Ishikawa (cell line): ENCODE results near the gene MYLK4.

Experiments
- CEBPB ChIP-seq: IDR thresholded peaks from 2 replicates; pipeline ENCODE4 v1.6.1; 2012
- CREB1 ChIP-seq: IDR thresholded peaks from 2 replicates; pipeline ENCODE4 v1.6.1; 2012; ENCODE audit warnings: low read depth
- EGR1 ChIP-seq: IDR thresholded peaks from 2 replicates; pipeline ENCODE4 v1.6.1; 2012
- EP300 ChIP-seq: IDR thresholded peaks from 2 replicates; pipeline ENCODE4 v1.6.1; 2012; ENCODE audit warnings: borderline replicate concordance
- FOXM1 ChIP-seq: IDR thresholded peaks from 2 replicates; pipeline ENCODE4 v1.6.1; 2012; ENCODE audit warnings: low read depth, borderline replicate concordance
- MAX ChIP-seq: IDR thresholded peaks from 2 replicates; pipeline ENCODE4 v1.6.1; 2012
- NFIC ChIP-seq: IDR thresholded peaks from 2 replicates; pipeline ENCODE4 v1.6.1; 2012
- RAD21 ChIP-seq: IDR thresholded peaks from 2 replicates; pipeline ENCODE4 v1.6.1; 2012; ENCODE audit warnings: low read depth
- TAF1 ChIP-seq: IDR thresholded peaks from 2 replicates; pipeline ENCODE4 v1.6.1; 2012; ENCODE audit warnings: low read depth, mild to moderate bottlenecking
- TCF12 ChIP-seq: IDR thresholded peaks from 2 replicates; pipeline ENCODE4 v1.6.1; 2012; ENCODE audit warnings: low read depth
- TEAD4 ChIP-seq: IDR thresholded peaks from 2 replicates; pipeline ENCODE4 v1.6.1; 2012
- USF1 ChIP-seq: IDR thresholded peaks from 2 replicates; pipeline ENCODE4 v1.6.1; 2012
- YY1 ChIP-seq: IDR thresholded peaks from 2 replicates; pipeline ENCODE4 v1.6.1; 2012; ENCODE audit warnings: low read depth
- ZBTB7A ChIP-seq: IDR thresholded peaks from 2 replicates; pipeline ENCODE4 v1.6.1; 2012; ENCODE audit warnings: low read depth
- TF ChIP-seq, protein P1 (sequence below): IDR thresholded peaks from 2 replicates; pipeline ENCODE4 v1.6.1; 2012; ENCODE audit warnings: low read depth, mild to moderate bottlenecking

The MYLK4 gene

GRCh38 chr6:2639896-2640295 is 110.8 kb downstream of the MYLK4 start:
- no peak for TF ChIP-seq CEBPB
- no peak for TF ChIP-seq ZBTB7A
- TF ChIP-seq NFIC, result no peak
- TF ChIP-seq EGR1, result no peak
- TF ChIP-seq USF1, result no peak
- TF ChIP-seq FOXM1, result no peak

DNA sequence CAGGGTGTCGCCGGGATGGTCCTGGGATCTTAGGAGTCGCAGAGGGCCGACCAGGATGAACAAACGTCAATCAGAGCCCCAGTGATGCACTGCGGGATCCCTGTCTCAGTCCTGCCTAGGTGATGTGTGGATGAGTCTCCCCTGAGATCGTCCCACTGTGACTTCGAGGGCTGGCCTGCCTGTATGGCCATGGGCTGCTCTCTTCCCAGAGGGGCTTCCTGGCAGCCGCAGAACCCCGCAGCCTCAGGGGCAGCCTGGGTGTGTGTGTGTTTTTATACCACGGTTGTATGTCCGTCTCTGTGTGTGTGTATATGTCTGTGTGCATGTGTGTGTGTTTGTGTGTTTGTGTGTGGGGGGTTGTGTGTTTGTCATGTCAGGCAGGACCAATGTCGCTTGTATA is 111.6 kb downstream of the MYLK4 start:
- no peak for TF ChIP-seq RAD21
- no peak for TF ChIP-seq CREB1

GRCh38 chr6:2636672-2637071 is 114.0 kb downstream of the MYLK4 start:
- TF ChIP-seq TCF12 (no peak), CREB1 (no peak), ZBTB7A (no peak), EGR1 (no peak), FOXM1 (no peak), TEAD4 (no peak), CEBPB (no peak), NFIC (no peak), RAD21 (no peak), USF1 (no peak), TAF1 (no peak), YY1 (no peak), EP300 (no peak), MAX (no peak)
- TF ChIP-seq, protein P1, sequence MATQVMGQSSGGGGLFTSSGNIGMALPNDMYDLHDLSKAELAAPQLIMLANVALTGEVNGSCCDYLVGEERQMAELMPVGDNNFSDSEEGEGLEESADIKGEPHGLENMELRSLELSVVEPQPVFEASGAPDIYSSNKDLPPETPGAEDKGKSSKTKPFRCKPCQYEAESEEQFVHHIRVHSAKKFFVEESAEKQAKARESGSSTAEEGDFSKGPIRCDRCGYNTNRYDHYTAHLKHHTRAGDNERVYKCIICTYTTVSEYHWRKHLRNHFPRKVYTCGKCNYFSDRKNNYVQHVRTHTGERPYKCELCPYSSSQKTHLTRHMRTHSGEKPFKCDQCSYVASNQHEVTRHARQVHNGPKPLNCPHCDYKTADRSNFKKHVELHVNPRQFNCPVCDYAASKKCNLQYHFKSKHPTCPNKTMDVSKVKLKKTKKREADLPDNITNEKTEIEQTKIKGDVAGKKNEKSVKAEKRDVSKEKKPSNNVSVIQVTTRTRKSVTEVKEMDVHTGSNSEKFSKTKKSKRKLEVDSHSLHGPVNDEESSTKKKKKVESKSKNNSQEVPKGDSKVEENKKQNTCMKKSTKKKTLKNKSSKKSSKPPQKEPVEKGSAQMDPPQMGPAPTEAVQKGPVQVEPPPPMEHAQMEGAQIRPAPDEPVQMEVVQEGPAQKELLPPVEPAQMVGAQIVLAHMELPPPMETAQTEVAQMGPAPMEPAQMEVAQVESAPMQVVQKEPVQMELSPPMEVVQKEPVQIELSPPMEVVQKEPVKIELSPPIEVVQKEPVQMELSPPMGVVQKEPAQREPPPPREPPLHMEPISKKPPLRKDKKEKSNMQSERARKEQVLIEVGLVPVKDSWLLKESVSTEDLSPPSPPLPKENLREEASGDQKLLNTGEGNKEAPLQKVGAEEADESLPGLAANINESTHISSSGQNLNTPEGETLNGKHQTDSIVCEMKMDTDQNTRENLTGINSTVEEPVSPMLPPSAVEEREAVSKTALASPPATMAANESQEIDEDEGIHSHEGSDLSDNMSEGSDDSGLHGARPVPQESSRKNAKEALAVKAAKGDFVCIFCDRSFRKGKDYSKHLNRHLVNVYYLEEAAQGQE, result no peak

- TF ChIP-seq YY1, result no peak
- TF ChIP-seq, protein P1, result no peak
- TF ChIP-seq EP300, result no peak
- no peak for TF ChIP-seq NFIC
- no peak for TF ChIP-seq CEBPB
- TF ChIP-seq RAD21, result no peak
- no peak for TF ChIP-seq FOXM1
- no peak for TF ChIP-seq TAF1
- TF ChIP-seq MAX, result no peak
- TF ChIP-seq CREB1, result no peak
- no peak for TF ChIP-seq TEAD4
- no peak for TF ChIP-seq EGR1
- no peak for TF ChIP-seq USF1
- no peak for TF ChIP-seq ZBTB7A
- TF ChIP-seq TCF12, result no peak
These were observed 114.8 kb downstream of the MYLK4 start for GRCh38 chr6:2635911-2636310.

- TF ChIP-seq MAX (peak; percentile 86), EP300 (no peak), TEAD4 (0 out of 2 replicates have a peak, but pooled peaks have one; percentile 6), TAF1 (0 out of 2 replicates have a peak, but pooled peaks have one; percentile 24), TCF12 (no peak), CEBPB (no peak), RAD21 (peak; percentile 87), YY1 (no peak), EGR1 (no peak), NFIC (no peak), FOXM1 (no peak), ZBTB7A (peak; percentile 83), CREB1 (no peak), USF1 (no peak)
- TF ChIP-seq, protein P1, result no peak
These were observed 116.4 kb downstream of the MYLK4 start for GRCh38 chr6:2634139-2634964.
